Measurements from ENCODE around the gene ARPC5L.

The ARPC5L gene

DNA sequence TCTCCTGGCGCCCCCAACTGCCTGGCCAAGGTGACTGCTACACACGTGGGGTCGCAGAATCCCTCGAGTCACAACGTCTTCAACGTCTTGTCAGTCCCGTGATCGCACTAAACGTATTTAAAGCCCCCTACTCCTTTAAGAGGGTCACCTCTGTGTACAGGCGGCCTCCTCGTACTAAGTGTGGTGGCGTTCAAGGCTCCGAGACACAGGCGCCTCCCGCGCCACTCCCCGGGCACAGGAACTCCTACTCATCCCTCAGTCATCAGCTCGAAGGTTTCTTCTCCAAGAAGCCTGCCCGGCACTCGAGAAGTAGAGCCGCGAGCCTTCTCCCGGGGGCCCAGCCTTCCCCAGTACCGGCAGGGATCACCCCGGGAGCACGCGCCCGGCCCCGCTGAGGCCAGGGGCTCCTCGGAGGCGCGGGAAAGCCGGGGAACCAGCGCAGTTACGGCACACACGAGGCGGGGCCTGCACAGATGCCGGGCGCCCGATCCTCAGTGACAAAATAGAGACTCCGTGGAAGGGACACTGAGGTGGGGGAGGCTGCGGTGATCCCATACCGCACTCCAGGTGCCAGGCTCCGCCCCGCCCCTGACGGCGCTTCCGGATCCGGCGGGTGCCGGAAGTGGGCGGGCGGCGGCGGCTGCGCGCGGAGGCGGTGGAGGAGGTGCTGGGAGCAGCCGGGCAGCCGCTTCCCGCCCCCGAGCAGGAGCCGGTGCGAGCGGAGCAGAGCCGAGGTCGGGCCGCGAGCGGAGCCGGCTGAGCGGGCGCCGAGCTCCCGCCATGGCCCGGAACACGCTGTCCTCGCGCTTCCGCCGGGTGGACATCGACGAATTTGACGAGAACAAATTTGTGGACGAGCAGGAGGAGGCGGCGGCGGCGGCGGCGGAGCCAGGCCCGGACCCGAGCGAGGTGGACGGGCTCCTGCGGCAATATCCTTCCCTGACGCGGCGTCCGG, 6.9 kb downstream of the ARPC5L start:
- peak; percentile 77 to 82 for DNase-seq (ENCODE audit: low read depth in 2 of 2)

- DNase-seq (ENCODE audit: low read depth in 2 of 2): peak in 1 of 2 donors; percentile 26
Observed at GRCh38 chr9:124869466-124869985, 7.6 kb downstream of the ARPC5L start.

DNA sequence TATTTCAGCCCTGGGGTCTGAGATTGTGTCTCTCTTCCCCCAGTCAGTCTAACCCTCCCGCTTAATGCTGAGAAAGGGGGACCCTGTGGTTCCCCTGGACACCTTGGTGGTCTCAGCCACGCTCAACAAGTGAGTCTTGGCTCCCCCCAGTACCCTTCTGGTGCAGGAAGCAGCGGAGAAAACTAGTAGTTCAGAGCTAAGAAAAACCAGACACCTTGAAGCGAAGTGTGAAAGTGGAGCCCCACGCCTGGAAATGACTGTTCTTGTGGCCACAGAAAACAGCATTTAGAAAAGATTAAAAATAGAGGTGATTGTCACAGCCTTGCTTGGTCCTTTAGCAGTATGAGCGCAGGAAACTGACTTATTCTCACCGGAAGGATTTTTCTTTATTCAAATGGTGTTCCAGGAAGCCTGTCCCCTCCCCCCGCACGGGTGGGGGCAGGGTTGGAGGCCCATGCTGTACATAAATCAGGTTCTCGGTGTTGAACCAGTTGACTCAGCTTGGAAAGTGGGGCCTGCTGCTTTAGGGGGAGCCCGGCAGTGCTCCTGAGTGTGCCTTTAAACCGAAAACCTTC, 8.1 kb downstream of the ARPC5L start:
- peak; percentile 64 to 69 for DNase-seq (ENCODE audit: low read depth in 2 of 2)

DNA sequence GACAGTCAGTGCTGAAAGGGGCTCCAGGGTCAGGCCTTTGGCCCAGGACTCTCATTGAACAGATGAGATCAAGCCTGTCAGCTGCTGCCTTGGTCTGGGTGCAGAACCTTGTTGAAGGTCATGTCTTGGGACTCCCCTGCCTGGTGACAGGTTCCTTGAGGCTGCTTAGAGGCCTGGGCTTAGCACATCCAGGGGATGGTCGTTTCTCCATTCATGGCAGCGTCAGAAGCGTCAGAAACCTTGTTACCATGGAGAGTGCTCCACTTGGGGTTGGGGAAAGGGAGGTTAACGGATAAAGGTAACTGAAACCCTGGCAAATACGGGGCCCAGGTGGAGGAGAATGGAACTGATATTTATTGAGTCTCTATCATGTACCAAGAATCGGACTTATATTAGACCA, 8.8 kb downstream of the ARPC5L start:
- DNase-seq (ENCODE audit: low read depth in 2 of 2): no peak

DNA sequence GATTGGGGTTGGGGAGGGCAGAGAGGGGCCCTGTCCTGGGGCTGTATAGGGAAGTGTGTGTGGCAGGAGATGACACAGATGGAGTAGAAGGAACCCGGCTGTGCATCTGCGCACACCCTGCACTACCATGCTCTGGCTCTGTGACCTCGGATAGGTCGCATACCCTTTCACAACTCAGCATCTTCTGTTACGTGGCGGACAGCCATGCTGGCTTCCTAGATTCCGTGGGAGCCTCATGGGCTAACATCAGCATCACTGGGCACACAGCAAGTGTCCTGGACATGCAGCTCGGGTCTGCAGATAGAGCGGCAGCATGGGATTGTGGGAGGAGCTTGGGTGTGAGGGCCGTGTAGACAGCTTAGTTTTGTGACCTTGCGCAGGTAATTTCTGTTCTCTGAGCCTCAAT, 9.2 kb downstream of the ARPC5L start:
- DNase-seq (ENCODE audit: low read depth in 2 of 2): no peak

DNA sequence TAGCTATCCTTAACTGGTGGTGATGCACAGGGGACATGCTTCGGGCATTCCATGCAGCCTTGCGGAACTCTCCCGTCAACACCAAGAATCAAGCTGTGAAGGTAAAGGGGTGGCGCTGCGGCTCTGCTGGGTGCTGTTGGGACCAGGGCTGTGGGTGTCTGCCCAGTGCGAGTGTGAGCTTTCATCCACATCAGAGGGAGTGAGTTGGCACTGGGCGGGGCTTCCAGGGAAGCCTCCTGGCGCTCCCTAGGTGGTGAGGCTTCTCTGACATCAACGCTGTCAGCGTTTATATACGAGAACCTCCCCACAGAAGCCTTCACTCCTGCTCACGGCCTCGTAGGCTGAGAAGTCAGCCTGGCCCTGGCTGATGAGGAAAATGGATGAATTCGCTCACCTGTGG, 11.7 kb downstream of the ARPC5L start:
- no peak for DNase-seq (ENCODE audit: low read depth in 2 of 2)

GRCh38 chr9:124875501-124875900, 13.6 kb downstream of the ARPC5L start:
- DNase-seq (ENCODE audit: low read depth in 2 of 2): no peak

- no peak for DNase-seq (ENCODE audit: low read depth in 2 of 2)
Observed at GRCh38 chr9:124877021-124877782, 15.3 kb downstream of the ARPC5L start.

GRCh38 chr9:124878021-124878420, 16.1 kb downstream of the ARPC5L start:
- DNase-seq (ENCODE audit: low read depth in 2 of 2): no peak

DNA sequence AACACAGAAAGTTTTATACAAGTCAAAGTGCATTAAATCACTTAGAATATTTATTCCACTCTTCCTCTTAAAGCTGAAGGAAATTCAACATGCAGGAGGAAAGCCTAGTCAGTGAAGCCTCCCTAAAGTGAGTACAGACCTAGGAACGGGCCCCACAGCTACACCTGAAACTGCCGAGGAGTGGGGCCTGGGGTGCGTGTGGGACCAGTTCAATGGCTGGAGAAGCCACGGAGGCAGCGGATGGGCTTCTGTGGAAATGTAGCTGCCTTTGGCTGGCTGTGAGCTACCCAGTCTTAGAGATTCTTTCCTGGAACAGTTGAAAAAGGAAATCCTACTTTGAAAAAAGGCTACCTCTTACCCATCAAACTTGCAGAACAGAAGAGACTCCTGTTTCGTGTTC, 16.6 kb downstream of the ARPC5L start:
- no peak for DNase-seq (ENCODE audit: low read depth in 2 of 2)

GRCh38 chr9:124879226-124879625, 17.3 kb downstream of the ARPC5L start:
- no peak for DNase-seq (ENCODE audit: low read depth in 2 of 2)

DNA sequence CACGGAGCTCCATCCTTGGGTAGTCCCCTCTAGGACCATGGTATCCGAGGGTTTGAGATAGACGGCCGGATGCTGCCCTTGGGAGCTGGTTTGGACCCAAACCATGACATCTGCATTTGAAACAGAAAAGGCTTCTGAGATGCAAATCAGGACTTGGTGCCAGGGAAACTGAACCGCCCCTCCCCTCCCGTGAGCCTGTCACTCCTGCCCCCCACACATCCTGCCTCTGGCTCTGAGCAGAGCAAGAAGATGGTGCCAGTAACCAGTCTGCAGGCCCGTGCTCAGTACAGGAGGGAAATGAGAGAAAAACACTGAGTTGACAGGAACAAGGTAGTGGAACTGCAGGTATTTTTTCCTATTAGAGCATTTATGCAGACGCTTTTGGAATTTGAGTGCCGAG, 18.6 kb downstream of the ARPC5L start:
- no peak for DNase-seq (ENCODE audit: low read depth in 2 of 2)

GRCh38 chr9:124881138-124881743, 19.3 kb downstream of the ARPC5L start:
- DNase-seq (ENCODE audit: low read depth in 2 of 2): no peak

GRCh38 chr9:124882231-124882630, 20.3 kb downstream of the ARPC5L start:
- no peak for DNase-seq (ENCODE audit: low read depth in 2 of 2)

DNA sequence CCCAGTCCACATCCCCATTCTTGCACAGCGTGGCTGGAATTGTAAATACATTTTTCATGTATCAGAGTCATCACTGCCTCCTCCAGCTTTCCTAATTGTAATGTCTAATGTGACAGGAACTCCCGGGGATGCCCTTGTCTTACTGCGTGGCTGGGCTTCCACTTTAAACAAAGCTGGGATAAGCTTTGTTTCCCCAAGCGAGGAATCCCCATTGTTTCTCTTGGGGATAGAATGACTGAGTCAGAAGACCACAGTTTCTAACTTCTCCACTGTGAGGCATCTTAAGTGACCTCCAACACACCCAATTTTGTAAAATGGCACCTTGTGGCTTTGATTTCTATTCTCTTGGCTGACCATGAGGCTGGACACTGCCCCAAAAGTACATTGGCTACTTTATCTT, 22.4 kb downstream of the ARPC5L start:
- no peak for DNase-seq (ENCODE audit: low read depth in 2 of 2)

GRCh38 chr9:124885551-124885950, 23.6 kb downstream of the ARPC5L start:
- DNase-seq (ENCODE audit: low read depth in 2 of 2): no peak

- no peak for DNase-seq (ENCODE audit: low read depth in 2 of 2)
Observed at GRCh38 chr9:124886461-124886860, 24.5 kb downstream of the ARPC5L start.

- DNase-seq (ENCODE audit: low read depth in 2 of 2): no peak
Observed at GRCh38 chr9:124886866-124887492, 25.0 kb downstream of the ARPC5L start.

- DNase-seq (ENCODE audit: low read depth in 2 of 2): no peak
Observed at GRCh38 chr9:124887832-124888231, 25.9 kb downstream of the ARPC5L start.

DNA sequence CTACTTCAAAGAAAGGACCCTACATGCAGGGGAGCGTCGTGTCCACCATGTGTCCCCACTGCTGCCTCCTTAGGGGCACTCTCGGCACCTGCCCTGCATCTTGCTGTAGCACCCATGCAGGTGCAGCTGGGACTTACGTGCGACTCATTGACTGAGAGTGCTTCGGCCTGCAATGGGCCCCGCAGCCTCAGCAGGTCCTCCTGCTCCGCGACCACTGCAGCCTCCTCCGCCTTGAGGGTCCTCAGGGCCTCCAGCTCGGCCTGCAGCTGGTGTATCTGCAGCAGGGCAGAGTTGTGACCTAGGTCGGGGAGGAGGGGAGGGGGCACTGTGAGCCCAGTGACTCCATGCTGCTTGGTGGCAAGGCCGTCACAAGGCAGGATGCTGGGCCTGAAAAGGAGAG, 27.1 kb downstream of the ARPC5L start:
- no peak for DNase-seq (ENCODE audit: low read depth in 2 of 2)

DNA sequence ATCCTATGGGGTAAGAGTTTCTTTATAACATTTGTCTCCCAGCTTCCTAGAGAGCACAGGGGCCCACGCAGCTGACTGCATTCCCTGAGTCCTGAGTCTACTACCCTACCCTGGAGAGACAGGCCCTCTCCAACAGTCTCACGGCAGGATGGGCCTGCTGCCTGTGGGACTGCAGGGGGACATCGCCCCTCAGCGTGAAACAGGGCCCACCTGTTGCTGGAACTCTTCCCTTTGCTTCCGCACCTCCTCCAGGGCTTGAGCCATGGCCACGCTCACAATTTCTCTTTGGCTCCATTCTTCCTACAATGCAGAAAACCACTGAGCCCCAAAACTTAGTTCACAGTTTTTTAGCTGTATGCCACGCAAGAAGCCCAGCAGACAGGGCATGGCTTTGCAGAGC, 28.2 kb downstream of the ARPC5L start:
- no peak for DNase-seq (ENCODE audit: low read depth in 2 of 2)
